ENCODE measurements around the gene JAZF1.
A peak's percentile ranks its signal among the peaks of the same experiment; 100 is the strongest.
"Not testable (repeated sequence)": the region's sequence is repeated elsewhere in the genome, so short reads cannot be mapped to it uniquely, and the experiment has no call there.

JAZF1 gene

DNA sequence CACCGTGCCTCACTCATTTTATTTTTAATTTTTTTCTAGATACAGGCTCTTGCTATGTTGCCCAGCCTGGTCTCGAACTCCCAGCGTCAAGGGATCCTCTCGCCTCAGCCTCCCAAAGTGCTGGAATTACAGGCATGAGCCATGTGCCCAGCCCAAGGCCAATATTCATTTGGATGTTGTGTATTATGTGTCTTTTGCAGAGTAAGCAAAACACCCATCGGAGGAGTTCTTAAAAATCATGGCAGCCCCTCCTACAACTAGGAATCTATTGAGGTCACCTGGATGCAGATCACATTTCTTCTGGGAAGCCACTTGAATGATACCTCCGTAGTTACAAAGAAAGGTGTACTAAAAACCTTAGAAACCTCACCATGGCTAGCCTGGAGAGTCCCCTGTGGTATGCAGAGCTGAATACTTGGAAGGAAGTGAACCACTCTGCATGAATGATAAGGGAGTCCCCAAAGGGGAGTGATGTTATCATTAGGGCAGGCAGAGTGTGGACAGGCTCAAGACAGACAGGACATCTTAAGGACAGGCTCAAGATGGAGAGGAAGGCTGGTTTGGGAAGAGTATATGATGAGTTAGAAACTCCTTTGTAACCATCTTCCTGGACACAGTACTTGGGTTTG lies 254.9 kb downstream of the JAZF1 start:
- DNase-seq: no peak

GRCh38 chr7:27923642-27923980 lies 257.0 kb downstream of the JAZF1 start:
- DNase-seq: no peak

- no peak for DNase-seq
Observed at GRCh38 chr7:27922907-27923641, 257.5 kb downstream of the JAZF1 start.

GRCh38 chr7:27922389-27922788 lies 258.2 kb downstream of the JAZF1 start:
- DNase-seq: not testable (repeated sequence)

- DNase-seq: peak; percentile 81
Observed at GRCh38 chr7:27921081-27921836, 259.3 kb downstream of the JAZF1 start.

GRCh38 chr7:27920281-27920946 lies 260.2 kb downstream of the JAZF1 start:
- DNase-seq: no peak

GRCh38 chr7:27918503-27918902 lies 262.1 kb downstream of the JAZF1 start:
- no peak for DNase-seq

- DNase-seq: peak; percentile 93
Observed at GRCh38 chr7:27917774-27918314, 262.8 kb downstream of the JAZF1 start.

DNA sequence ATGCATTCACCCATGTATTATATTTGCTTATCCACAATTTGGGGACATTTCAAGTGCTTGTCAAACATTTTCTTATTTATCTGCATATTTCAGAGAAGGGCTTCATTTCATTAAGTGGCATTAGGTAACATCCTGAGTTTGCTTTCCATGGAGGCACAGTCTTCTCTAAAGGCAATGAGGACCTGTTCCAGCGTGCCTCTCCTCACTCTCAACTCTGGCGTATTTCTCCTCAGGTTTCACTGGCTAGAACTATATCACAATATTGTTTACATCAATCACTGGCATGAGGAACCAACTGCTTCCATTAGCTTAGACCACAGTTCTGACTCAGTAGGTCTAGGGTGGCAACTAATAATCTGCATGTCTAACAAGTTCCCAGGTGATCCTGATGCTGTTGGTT lies 263.5 kb downstream of the JAZF1 start:
- DNase-seq: no peak

DNA sequence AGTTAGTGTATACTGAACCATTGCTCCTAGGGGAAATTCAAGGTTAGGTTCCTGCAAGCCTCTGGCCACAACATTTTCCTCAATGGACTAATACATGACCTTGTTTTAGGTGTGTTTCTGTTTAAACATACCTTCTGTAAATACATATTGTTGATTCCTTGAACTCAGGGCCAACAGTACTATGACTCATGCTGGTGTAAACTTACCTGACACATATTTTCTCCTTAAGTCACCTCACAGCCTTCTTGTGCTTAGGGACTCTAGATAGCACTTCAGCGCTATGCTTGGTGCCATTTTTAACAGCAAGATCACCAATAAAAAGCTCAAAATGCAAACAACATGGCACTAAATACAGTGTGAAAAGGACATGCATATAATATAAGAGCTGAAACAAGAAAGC lies 264.2 kb downstream of the JAZF1 start:
- no peak for DNase-seq

DNA sequence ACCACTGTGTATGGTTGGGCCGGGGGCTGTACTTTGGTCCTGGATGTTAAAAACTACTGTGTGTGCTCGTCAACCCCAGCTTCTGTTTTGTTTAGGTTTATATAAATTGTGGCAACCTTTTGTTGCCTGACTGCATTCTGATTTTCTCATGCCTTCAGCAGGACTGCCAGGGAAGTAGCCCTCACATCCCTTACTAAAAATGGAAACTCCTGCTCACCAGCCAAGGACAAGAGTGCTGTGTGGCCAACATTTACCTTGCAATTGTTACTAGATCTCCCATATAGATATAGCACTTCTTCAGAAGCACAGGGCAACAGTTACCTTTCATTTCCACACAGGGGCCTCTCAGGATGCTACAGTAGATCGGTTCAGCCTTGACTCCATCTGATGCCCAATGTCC lies 266.2 kb downstream of the JAZF1 start:
- DNase-seq: no peak

DNA sequence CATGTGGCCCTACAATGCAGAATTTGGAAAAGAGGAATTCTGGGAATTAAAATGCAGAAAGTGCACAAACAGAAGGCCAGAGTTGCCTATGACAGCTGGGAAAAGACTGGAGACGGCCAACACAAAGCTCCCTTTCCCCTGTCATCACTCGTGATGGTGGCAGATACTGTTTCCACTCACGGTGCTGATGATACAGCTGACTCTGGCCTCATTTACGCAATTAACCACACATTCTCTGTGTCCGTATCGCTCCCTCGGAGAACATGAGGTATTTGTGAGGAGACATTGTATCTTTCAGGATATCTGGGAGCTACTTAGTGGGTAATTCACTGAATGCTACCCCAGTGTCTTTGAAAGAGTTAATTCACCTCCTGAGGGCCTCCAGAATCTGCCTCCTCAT lies 267.8 kb downstream of the JAZF1 start:
- DNase-seq: no peak

DNA sequence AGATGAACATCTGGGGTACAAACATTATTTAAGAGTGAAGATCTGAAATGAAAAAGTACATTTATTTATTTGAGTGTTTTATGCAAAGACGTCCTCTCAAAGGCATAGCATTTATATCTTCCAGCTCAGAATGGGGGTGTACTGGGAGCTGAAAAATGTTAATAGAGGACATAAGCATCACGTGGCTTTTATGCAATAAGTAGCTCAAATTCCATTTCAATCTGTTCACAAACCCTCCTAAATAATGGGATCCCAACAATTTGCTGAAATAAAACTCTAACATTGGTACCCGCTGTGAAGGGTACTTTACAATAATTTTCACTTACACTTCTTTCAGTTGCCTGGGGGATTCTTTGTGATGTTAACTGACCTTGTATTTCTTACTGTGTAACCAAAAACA lies 268.7 kb downstream of the JAZF1 start:
- DNase-seq: no peak

DNA sequence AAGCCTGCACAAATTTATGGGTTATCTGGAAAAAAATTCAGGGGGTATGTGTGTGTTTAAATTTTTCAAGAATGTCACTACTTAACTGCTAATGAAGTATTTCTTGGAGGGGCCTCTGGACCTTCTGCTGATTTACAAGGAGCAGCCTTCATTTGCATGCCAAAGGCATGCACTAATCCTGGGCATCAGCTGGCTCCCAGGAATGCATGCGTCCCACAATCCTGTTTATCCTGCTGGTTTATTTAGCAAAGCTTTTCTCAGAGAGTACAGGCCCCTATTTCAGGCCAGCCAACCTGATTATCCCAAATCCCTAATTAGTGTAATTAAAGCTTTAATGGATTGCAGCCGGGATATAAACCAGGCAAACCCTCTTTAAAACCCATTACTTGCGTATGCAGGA lies 270.3 kb downstream of the JAZF1 start:
- no peak for DNase-seq

- DNase-seq: no peak
Observed at GRCh38 chr7:27908534-27909165, 271.9 kb downstream of the JAZF1 start.

GRCh38 chr7:27906385-27907091 lies 274.1 kb downstream of the JAZF1 start:
- no peak for DNase-seq

DNA sequence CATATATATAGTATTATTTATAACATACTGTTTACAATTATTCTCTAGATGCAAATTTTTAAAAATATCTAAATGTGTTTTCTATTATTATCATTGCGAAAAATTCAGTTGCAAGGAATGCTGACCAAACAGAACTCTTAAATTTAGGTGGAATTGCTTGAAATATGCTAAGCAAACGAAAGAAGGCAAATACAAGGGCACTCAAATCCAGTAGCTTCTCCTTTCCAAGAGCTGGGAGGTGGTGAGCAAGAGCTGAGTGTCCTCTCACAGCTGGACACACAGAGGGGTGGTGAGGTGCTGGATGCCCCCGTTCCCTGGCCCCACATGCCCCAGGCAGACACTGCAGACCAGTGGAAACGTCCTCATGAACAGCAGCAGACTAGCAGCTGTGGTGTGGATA lies 274.6 kb downstream of the JAZF1 start:
- DNase-seq: no peak

DNA sequence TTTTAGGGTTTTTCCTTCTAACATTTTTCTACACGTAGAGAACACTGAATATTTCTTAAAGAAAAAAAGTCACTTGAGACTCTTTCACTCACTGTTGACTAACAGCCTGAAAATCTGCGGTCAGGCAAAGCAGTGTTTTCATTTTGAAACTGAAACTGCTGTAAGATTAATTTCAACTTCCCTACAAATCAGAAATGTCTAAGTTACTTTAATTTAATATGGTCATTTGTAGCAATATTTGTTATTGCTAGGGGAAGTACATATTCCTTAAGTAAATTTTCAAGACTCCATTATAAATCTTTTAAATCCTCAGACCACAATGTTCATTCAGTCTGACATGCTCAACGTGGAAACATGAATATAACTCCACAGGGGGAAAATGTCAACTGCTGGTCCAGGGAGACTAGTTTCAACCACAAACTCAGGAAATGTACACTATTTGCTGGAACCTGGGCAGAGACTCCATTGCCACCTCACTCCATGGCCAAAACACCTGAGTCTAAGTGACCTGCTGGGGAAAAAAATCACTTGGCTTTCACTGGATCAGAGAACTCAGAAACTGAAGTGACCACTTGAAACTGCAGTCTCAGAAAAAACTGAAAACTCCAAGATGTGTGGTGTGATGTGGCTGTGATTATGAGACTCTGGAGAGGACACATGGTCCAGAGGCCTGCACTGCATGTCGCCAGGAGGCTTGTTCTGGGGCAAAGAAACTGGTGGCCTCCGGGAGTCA lies 279.4 kb downstream of the JAZF1 start:
- no peak for DNase-seq

- no peak for DNase-seq
Observed at GRCh38 chr7:27900006-27900405, 280.6 kb downstream of the JAZF1 start.

DNA sequence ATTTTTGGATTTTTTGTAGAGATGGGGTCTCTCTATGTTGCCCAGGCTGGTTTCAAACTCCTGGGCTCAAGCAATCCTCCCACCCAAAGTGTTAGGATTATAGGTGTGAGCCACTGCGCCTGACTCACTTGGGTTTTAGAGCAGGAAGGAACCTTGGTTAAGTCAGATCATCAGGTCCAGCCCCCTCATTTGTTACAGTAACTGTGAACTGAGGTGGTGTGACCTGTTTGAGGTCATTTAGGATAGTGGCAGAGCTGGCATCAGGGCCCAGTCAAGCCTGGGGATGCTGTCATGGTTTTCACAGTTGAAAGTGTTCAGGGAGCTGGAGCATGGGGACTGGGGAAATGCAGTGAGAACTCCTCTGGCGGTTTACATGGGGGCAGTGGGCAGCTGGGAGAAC lies 281.0 kb downstream of the JAZF1 start:
- no peak for DNase-seq

- no peak for DNase-seq
Observed at GRCh38 chr7:27897441-27897847, 283.2 kb downstream of the JAZF1 start.
